Adrenal gland (tissue), 12 donors: ENCODE results near the gene COL6A3. TPM values are rescaled to one million over a fixed set of nuclear protein-coding genes. Genes with fewer than 3 reads are reported as not detected.
A peak's percentile ranks its signal among the peaks of the same experiment; 100 is the strongest.

Source experiments
- DNase-seq, 7 donors: peaks; one replicate each; pipeline ENCODE4 v3.0.0-alpha.2; 2019 to 2020
- H3K27ac ChIP-seq, 5 donors: fragments of 200-600 bp; sonication (generic) in 4 of 5; 1 replicate in 3 of 5; 2 replicates in 2 of 5; pipeline versions ENCODE4 v1.5.1 to v1.8.0; 2016 to 2020; ENCODE audit warnings: mild to moderate bottlenecking in 1 of 5
- H3K27me3 ChIP-seq: fragments of 200-600 bp; 2 replicates; pipeline ENCODE4 v1.8.0; 2021
- H3K36me3 ChIP-seq, 2 donors: fragments of 200-600 bp; replicated peaks in 1 of 2; 1 replicate in 1 of 2; 2 replicates in 1 of 2; pipeline versions ENCODE4 v1.5.1 to v1.8.0; 2018 to 2022
- H3K4me1 ChIP-seq, 2 donors: fragments of 200-600 bp; replicated peaks in 1 of 2; 1 replicate in 1 of 2; 2 replicates in 1 of 2; pipeline versions ENCODE4 v1.5.1 to v1.8.0; 2018 to 2021
- H3K4me3 ChIP-seq, 4 donors: fragments of 200-600 bp; sonication (generic) in 3 of 4; one replicate each; pipeline ENCODE4 v1.5.1; 2016 to 2018
- H3K9me3 ChIP-seq, 3 donors: fragments of 200-600 bp; sonication (generic) in 1 of 3; replicated peaks in 1 of 3; 1 replicate in 2 of 3; 2 replicates in 1 of 3; pipeline versions ENCODE4 v1.5.1 to v1.8.0; 2016 to 2021
- POLR2A ChIP-seq, 2 donors: fragments of 450-650 bp; IDR thresholded peaks; one replicate each; pipeline ENCODE4 v1.6.1; 2017; ENCODE audit warnings: antibody characterized with exemption in 2 of 2, mild to moderate bottlenecking in 2 of 2, moderate library complexity in 1 of 2
- WGBS, 4 donors: extraction: QIAGEN DNeasy Blood & Tissue Kit in 2 of 4; methylation state at CpG; one replicate each; pipeline versions ENCODE4 v1.1.5 to v1.1.7; 2013 to 2017; 5-methylcytosine and 5-hydroxymethylcytosine counted together
- intact Hi-C, 2 donors: fragments of 100-400 bp; cut with DNase I; formaldehyde crosslinking; loops; one replicate each; pipeline versions ENCODE4 v1.14.1 to v1.15.0; 2022 to 2023
- polyA plus RNA-seq, 3 donors: library from polyadenylated mRNA; stranded (reverse); fragments of 200-250 nt in 2 of 3; fragments of 350-450 nt in 1 of 3; fragmentation: Illumina TruSeq in 1 of 3; extraction: RNeasy Lipid Tissue Mini Kit (QIAGEN cat#74804) in 1 of 3; gene quantifications; one replicate each; pipeline ENCODE4 v1.2.3, GENCODE V29; 2013 to 2014
- total RNA-seq, 9 donors: library from RNA; depleted of rRNA in 4 of 9; stranded (reverse); fragments of >200 nt in 4 of 9; fragments of 120-200 nt in 1 of 9; fragmentation: NEBNext Ultra II Directional in 1 of 9; extraction: Animal tissue kit (Norgen Biotek cat#: 25700) in 1 of 9; gene quantifications; one replicate each; pipeline versions ENCODE4 v1.1.0 to v1.2.4, GENCODE V29; 2013 to 2023
- TF ChIP-seq, protein P1 (sequence below), 6 experiments: fragments of 450-650 bp in 4 of 6; fragments of 200-600 bp in 2 of 6; sonication (generic) in 1 of 6; IDR thresholded peaks; 1 replicate in 5 of 6; 2 replicates in 1 of 6; pipeline versions ENCODE4 v1.5.1 to v1.8.0; 2016 to 2021; ENCODE audit warnings: antibody characterized with exemption in 6 of 6, mild to moderate bottlenecking in 2 of 6, moderate library complexity in 1 of 6
- donor health status: healthy with polysubstance abuse.
- donor health status: Bipolar disorder and iron deficiency.
- donor health status: DM: yes; HTN: yes; CAD: no.
- donor health status: DM: no; HTN: no; CAD: no.
- donor health status: DM: no; HTN: no; CAD: no.
- donor health status: DM: yes; HTN: yes; CAD: no.

The COL6A3 gene
- total and polyA plus RNA-seq, 12 donors = 15.5 to 69.4 (median 33.1) TPM

DNA sequence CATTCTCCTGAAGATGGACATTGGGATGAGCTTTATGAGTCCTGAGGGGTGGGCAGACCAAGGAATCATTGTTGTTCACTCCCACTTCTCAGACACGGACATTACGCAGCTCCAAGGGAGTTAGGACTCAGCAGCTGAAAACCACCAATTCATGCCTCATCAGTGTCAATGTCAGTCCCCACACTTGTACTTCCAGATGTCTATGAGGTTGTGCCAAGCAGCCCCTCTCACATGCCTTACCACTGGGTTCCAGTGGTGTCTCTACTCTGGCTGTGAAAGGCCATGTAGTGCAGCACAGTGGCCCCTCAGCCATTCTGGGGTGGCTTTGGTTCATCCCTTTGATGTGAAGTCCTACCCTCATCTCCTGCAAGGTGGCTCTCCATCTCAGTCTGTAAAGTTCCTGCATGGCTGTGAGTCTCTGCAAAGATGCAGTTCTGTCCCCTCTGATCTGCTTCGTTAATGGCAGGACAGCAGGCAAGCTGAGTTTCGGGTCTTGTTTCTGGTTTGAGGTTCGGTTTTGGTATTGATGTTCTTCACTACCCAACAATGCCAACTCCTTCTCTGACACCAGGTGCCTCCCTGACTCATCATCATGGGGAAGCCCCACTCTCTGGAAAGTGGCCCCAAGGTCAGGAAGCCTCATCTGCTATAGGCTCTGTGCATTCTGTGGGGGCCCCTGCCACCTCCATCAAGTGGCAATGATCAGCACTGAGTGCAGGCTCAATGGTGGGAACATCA is 14.0 kb upstream of the COL6A3 start:
- WGBS, 4 donors = 82 to 96% (median 91%) methylated on average over 5 of the region's 5 CpGs
- TF ChIP-seq POLR2A (IDR thresholded peaks at IDR 0.05) = no peak
- TF ChIP-seq, protein P1, sequence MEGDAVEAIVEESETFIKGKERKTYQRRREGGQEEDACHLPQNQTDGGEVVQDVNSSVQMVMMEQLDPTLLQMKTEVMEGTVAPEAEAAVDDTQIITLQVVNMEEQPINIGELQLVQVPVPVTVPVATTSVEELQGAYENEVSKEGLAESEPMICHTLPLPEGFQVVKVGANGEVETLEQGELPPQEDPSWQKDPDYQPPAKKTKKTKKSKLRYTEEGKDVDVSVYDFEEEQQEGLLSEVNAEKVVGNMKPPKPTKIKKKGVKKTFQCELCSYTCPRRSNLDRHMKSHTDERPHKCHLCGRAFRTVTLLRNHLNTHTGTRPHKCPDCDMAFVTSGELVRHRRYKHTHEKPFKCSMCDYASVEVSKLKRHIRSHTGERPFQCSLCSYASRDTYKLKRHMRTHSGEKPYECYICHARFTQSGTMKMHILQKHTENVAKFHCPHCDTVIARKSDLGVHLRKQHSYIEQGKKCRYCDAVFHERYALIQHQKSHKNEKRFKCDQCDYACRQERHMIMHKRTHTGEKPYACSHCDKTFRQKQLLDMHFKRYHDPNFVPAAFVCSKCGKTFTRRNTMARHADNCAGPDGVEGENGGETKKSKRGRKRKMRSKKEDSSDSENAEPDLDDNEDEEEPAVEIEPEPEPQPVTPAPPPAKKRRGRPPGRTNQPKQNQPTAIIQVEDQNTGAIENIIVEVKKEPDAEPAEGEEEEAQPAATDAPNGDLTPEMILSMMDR (IDR thresholded peaks at IDR 0.05) = no peak
- no peaks in the 10 kb centered on the region for H3K4me1 ChIP-seq
- no peaks in the 10 kb centered on the region for H3K9me3 ChIP-seq
- no peak overlapping the region for H3K27ac ChIP-seq
- H3K36me3 ChIP-seq = no peaks in the 10 kb centered on the region
- peaks cover 14% of the 10 kb centered on the region for H3K27me3 ChIP-seq
- DNase-seq = peak in 1 of 7 donors; percentile 6
- no peak overlapping the region for H3K4me3 ChIP-seq
- intact Hi-C loops = no loop called here

DNA sequence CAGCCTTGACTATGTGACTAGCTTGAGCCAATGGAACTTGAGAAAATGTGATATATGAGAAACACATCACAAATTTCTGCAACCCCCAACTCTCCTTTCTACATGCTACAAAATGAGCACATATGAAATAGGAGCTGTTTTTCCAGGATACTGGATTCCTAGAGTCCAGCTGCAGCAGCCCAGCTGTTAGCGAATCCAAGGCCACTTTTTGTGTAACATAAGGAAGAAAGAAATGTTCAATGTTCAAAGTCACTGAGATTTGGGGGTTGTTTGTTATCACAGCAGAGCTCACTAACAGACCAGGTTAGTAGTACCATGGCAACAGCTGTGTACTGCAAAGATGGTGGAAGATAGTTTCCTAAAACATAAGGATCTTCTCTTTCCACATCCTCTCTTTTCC is 12.6 kb upstream of the COL6A3 start:
- TF ChIP-seq, protein P1 (IDR thresholded peaks at IDR 0.05) = no peak
- TF ChIP-seq POLR2A (IDR thresholded peaks at IDR 0.05) = no peak
- intact Hi-C loops = no loop called here

DNA sequence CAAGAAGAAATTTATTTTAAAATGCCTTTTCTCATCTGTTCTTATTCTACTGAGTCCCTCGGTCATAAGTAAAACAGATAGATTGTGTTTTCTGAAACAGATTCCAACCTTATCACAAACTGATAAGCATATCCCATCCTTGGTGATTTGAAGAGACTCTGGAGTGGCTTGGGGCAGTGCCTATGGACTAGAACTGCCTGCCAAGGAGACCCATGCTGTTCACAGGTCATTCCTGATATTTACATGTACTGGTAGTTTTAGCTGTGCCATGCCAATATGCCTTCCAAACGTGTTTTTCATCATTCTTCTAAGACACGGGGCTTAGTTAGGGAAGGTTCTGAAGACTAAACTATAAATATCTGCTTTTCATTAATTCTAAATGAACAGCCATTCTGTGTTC is 11.4 kb upstream of the COL6A3 start:
- intact Hi-C loops = no loop called here
- Histone ChIP-seq H3K9me3 (no peaks in the 10 kb centered on the region), H3K4me3 (no peak overlapping the region), H3K36me3 (no peaks in the 10 kb centered on the region), H3K4me1 (peaks cover 6 to 10% of the 10 kb centered on the region in 2 donors), H3K27me3 (peaks cover 15% of the 10 kb centered on the region), H3K27ac (no peak overlapping the region)
- WGBS, 4 donors = 40 to 64% (median 57%) methylated on average over 3 of the region's 3 CpGs
- TF ChIP-seq, protein P1 (IDR thresholded peaks at IDR 0.05) = no peak
- TF ChIP-seq POLR2A (IDR thresholded peaks at IDR 0.05) = no peak
- DNase-seq = no peak

More for the DNA sequence above, 12.6 kb upstream of the COL6A3 start:
- WGBS, 4 donors = 82 to 100% (median 92%) methylated on average over 1 of the region's 1 CpG
- no peaks in the 10 kb centered on the region for H3K36me3 ChIP-seq
- peaks cover 14% of the 10 kb centered on the region for H3K27me3 ChIP-seq
- H3K9me3 ChIP-seq = no peaks in the 10 kb centered on the region
- no peak overlapping the region for H3K4me3 ChIP-seq
- no peak overlapping the region for H3K27ac ChIP-seq
- peaks cover 5 to 7% of the 10 kb centered on the region in 2 donors for H3K4me1 ChIP-seq
- DNase-seq = no peak

DNA sequence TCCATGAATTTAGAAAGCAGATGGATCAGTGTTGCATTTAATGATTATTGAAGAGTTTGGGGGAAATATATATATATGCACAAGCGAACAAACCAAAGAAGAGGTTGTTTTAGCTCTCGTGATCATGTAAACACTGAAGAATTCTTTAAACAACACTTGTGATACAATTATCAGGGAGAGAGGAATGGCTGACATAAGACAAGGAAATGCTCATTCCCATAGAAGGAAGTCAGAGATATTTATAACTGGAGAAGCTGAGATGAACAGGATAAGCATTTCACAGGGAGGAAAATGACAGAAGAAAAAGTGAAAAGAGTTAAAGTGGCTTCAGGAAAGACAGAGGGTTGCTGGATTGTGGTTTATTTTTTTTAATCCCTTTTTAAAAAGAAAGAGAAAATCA is 10.6 kb upstream of the COL6A3 start:
- TF ChIP-seq POLR2A (IDR thresholded peaks at IDR 0.05) = no peak
- TF ChIP-seq, protein P1 (IDR thresholded peaks at IDR 0.05) = no peak
- Histone ChIP-seq H3K4me1 (peaks cover 6 to 10% of the 10 kb centered on the region in 2 donors), H3K36me3 (no peaks in the 10 kb centered on the region), H3K27me3 (peaks cover 13% of the 10 kb centered on the region), H3K4me3 (no peak overlapping the region), H3K27ac (no peak overlapping the region), H3K9me3 (no peaks in the 10 kb centered on the region)
- intact Hi-C loops = no loop called here
- DNase-seq = no peak
- WGBS, 4 donors = 87 to 95% (median 90%) methylated on average over 2 of the region's 2 CpGs
